ENCODE data around the gene PAN2. TPM values are rescaled to one million over a fixed set of nuclear protein-coding genes. Genes with fewer than 3 reads are reported as not detected.

The PAN2 gene
- total RNA-seq, 1 donor from 2014 or later, result 15.4 TPM

DNA sequence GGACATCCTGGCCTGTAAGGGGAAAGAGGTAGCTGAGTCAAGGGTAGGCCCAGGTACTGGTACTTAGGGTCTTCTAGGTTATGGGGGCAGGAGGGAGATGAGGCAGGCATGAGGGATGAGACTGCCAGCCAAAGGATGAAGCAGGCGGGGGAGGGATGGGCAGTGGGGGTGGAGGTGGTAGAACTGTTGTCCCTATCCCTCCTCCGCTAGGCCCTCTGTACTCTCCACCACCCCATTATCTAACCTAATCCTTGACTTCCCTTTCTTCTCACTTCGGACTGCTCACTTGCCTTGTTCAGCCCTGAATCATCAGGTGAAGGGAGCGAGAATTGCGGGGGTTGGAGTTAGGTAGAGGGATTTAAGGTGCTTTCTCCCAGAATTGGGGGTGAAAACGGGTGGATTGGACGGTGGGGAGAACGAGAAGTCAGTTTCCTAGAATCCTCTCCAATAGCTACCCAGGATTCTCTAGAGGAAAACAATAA lies 562 bp downstream of the PAN2 start:
- peak overlapping the region; percentile 68 for H3K4me3 ChIP-seq (ENCODE audit: insufficient read depth, low read depth, low read length)
- H3K4me3 Mint-ChIP-seq (ENCODE audit: unreplicated experiment), result peak overlapping the region; percentile 92
- H3K9ac ChIP-seq (ENCODE audit: low read length), result peak overlapping the region; percentile 87
- peak overlapping the region; percentile 95 for H3K27ac ChIP-seq (ENCODE audit: low read depth, low read length)
- DNase-seq (ENCODE audit: low read depth) (no peak), FAIRE-seq (no peak)
- peak overlapping the region; percentile 99 for H3K27ac Mint-ChIP-seq (ENCODE audit: unreplicated experiment)
- H3K27me3 ChIP-seq (ENCODE audit: insufficient read depth, low read length), result no peaks in the 10 kb centered on the region
- H3K27me3 Mint-ChIP-seq (ENCODE audit: low read depth, unreplicated experiment), result no peaks in the 10 kb centered on the region
- H3K9me3 Mint-ChIP-seq (ENCODE audit: unreplicated experiment), result no peaks in the 10 kb centered on the region
- H3K4me1 ChIP-seq (ENCODE audit: insufficient read depth, low read length), result peaks cover 15% of the 10 kb centered on the region
- no peaks in the 10 kb centered on the region for H4K20me1 ChIP-seq (ENCODE audit: insufficient read depth, low read length)
- peak overlapping the region; percentile 89 for H3K4me2 ChIP-seq (ENCODE audit: low read length)
- H3K9me3 ChIP-seq (ENCODE audit: insufficient read depth, low read depth, low read length), result no peaks in the 10 kb centered on the region
- peak overlapping the region; percentile 73 for H2AFZ ChIP-seq (ENCODE audit: low read depth, low read length)
- no peaks in the 10 kb centered on the region for H3K36me3 ChIP-seq (ENCODE audit: insufficient read depth, low read length)
- H3K36me3 Mint-ChIP-seq (ENCODE audit: low read depth, unreplicated experiment), result peaks cover 2% of the 10 kb centered on the region
- H3K4me1 Mint-ChIP-seq (ENCODE audit: low read depth, unreplicated experiment), result peaks cover 6% of the 10 kb centered on the region
- no peak for TF ChIP-seq EZH2 (IDR thresholded peaks at IDR 0.05; ENCODE audit: insufficient read depth, low read length)
- TF ChIP-seq, protein P1, sequence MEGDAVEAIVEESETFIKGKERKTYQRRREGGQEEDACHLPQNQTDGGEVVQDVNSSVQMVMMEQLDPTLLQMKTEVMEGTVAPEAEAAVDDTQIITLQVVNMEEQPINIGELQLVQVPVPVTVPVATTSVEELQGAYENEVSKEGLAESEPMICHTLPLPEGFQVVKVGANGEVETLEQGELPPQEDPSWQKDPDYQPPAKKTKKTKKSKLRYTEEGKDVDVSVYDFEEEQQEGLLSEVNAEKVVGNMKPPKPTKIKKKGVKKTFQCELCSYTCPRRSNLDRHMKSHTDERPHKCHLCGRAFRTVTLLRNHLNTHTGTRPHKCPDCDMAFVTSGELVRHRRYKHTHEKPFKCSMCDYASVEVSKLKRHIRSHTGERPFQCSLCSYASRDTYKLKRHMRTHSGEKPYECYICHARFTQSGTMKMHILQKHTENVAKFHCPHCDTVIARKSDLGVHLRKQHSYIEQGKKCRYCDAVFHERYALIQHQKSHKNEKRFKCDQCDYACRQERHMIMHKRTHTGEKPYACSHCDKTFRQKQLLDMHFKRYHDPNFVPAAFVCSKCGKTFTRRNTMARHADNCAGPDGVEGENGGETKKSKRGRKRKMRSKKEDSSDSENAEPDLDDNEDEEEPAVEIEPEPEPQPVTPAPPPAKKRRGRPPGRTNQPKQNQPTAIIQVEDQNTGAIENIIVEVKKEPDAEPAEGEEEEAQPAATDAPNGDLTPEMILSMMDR (IDR thresholded peaks at IDR 0.05; ENCODE audit: insufficient read depth, low read depth, low read length), result no peak
- H3K79me2 ChIP-seq (ENCODE audit: insufficient read depth, low read length), result no peaks in the 10 kb centered on the region

DNA sequence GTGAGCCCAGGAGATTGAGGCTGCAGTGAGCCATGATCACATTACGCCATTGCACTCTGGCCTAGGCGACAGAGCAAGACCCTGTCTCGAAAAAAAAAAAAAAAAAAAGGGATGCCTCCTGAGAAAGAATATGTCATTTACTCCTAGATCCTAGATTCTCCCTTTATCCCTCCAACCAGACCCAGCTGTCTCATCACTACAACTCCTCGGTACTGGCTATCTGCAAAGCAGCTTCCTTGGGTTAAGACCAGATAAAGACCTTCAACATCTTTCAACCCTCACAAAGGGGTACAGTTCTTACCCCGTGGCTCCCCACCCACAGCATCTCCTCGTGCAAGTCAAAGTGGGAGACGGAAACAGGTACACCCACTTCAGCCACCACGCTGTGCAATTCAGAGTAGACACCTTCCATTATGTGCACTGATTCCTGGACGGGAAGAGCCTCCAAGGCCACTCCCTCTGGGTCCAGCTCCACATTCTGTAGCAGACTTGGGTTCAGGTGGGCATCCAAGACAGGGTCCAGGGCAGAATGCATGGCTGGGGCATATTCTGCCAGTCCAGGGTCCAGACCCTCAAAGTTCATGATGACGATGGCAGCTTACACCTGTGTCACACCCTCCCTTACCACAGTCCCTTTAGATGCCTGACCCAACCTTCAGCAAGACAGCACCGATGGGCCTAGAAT lies 1.1 kb downstream of the PAN2 start:
- no peaks in the 10 kb centered on the region for H4K20me1 ChIP-seq (ENCODE audit: insufficient read depth, low read length)
- peaks cover 15% of the 10 kb centered on the region for H3K4me1 ChIP-seq (ENCODE audit: insufficient read depth, low read length)
- H3K27ac ChIP-seq (ENCODE audit: low read depth, low read length), result peak overlapping the region; percentile 95
- peaks cover 4% of the 10 kb centered on the region for H3K4me1 Mint-ChIP-seq (ENCODE audit: low read depth, unreplicated experiment)
- peak overlapping the region; percentile 73 for H2AFZ ChIP-seq (ENCODE audit: low read depth, low read length)
- H3K9ac ChIP-seq (ENCODE audit: low read length), result peak overlapping the region; percentile 87
- no peak for FAIRE-seq
- no peaks in the 10 kb centered on the region for H3K9me3 Mint-ChIP-seq (ENCODE audit: unreplicated experiment)
- H3K79me2 ChIP-seq (ENCODE audit: insufficient read depth, low read length), result no peaks in the 10 kb centered on the region
- H3K9me3 ChIP-seq (ENCODE audit: insufficient read depth, low read depth, low read length), result no peaks in the 10 kb centered on the region
- no peaks in the 10 kb centered on the region for H3K36me3 ChIP-seq (ENCODE audit: insufficient read depth, low read length)
- no peaks in the 10 kb centered on the region for H3K27me3 Mint-ChIP-seq (ENCODE audit: low read depth, unreplicated experiment)
- H3K27ac Mint-ChIP-seq (ENCODE audit: unreplicated experiment), result peak overlapping the region; percentile 99
- H3K4me3 ChIP-seq (ENCODE audit: insufficient read depth, low read depth, low read length), result peak overlapping the region; percentile 68
- H3K27me3 ChIP-seq (ENCODE audit: insufficient read depth, low read length), result no peaks in the 10 kb centered on the region
- no peak for DNase-seq (ENCODE audit: low read depth)
- H3K4me3 Mint-ChIP-seq (ENCODE audit: unreplicated experiment), result peak overlapping the region; percentile 92
- peak overlapping the region; percentile 89 for H3K4me2 ChIP-seq (ENCODE audit: low read length)
- H3K36me3 Mint-ChIP-seq (ENCODE audit: low read depth, unreplicated experiment), result peaks cover 2% of the 10 kb centered on the region
- TF ChIP-seq, protein P1 (IDR thresholded peaks at IDR 0.05; ENCODE audit: insufficient read depth, low read depth, low read length), result no peak
- TF ChIP-seq EZH2 (IDR thresholded peaks at IDR 0.05; ENCODE audit: insufficient read depth, low read length), result no peak

DNA sequence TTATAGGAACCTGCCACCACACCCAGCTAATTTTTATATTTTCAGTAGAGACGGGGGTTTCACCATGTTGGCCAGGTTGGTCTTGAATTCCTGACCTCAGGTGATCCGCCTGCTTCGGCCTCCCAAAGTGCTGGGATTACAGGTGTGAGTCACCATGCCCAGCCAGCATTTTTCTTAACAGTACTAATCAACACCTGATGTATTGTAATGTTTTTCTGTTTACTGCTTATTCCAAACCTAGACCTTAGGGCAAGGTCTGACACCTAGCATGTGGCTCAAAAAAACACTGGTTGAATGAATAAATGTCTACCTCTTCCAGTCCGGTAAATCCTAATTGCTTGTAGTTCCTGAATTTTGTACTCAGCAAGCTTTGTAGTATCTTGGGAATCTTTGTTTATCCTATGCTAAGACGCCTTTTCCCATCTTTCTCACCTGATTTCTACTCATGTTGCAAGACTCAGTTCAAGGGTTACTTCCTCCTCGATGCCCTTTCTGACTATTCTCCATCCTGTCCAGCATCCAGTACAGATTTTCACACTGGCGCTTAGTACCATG lies 2.8 kb downstream of the PAN2 start:
- H3K9me3 ChIP-seq (ENCODE audit: insufficient read depth, low read depth, low read length), result no peaks in the 10 kb centered on the region
- Mint-ChIP-seq H3K9me3 (ENCODE audit: unreplicated experiment) (no peaks in the 10 kb centered on the region), H3K4me3 (ENCODE audit: unreplicated experiment) (no peak overlapping the region), H3K36me3 (ENCODE audit: low read depth, unreplicated experiment) (peaks cover 8% of the 10 kb centered on the region), H3K4me1 (ENCODE audit: low read depth, unreplicated experiment) (peaks cover 2% of the 10 kb centered on the region), H3K27me3 (ENCODE audit: low read depth, unreplicated experiment) (no peaks in the 10 kb centered on the region), H3K27ac (ENCODE audit: unreplicated experiment) (no peak overlapping the region)
- H3K36me3 ChIP-seq (ENCODE audit: insufficient read depth, low read length), result no peaks in the 10 kb centered on the region
- no peak overlapping the region for H3K9ac ChIP-seq (ENCODE audit: low read length)
- no peaks in the 10 kb centered on the region for H3K79me2 ChIP-seq (ENCODE audit: insufficient read depth, low read length)
- FAIRE-seq, result no peak
- no peak overlapping the region for H3K4me2 ChIP-seq (ENCODE audit: low read length)
- DNase-seq (ENCODE audit: low read depth), result no peak
- no peaks in the 10 kb centered on the region for H3K27me3 ChIP-seq (ENCODE audit: insufficient read depth, low read length)
- peaks cover 15% of the 10 kb centered on the region for H3K4me1 ChIP-seq (ENCODE audit: insufficient read depth, low read length)
- no peak overlapping the region for H3K4me3 ChIP-seq (ENCODE audit: insufficient read depth, low read depth, low read length)
- H4K20me1 ChIP-seq (ENCODE audit: insufficient read depth, low read length), result no peaks in the 10 kb centered on the region
- no peak overlapping the region for H2AFZ ChIP-seq (ENCODE audit: low read depth, low read length)
- no peak overlapping the region for H3K27ac ChIP-seq (ENCODE audit: low read depth, low read length)
- TF ChIP-seq, protein P1 (IDR thresholded peaks at IDR 0.05; ENCODE audit: insufficient read depth, low read depth, low read length), result no peak
- TF ChIP-seq EZH2 (IDR thresholded peaks at IDR 0.05; ENCODE audit: insufficient read depth, low read length), result no peak
